GM19099 (cell line): ENCODE data around the gene PAM16.
A peak's percentile ranks its signal among the peaks of the same experiment; 100 is the strongest.

ENCODE experiments used
- POLR2A ChIP-seq: IDR thresholded peaks from 3 replicates; pipeline ENCODE4 v1.6.1; 2011; ENCODE audit warnings: low read depth; ENCODE audit not compliant: insufficient read length; ENCODE audit errors: extremely low read depth

The PAM16 gene

GRCh38 chr16:4315186-4316107 lies 35.7 kb downstream of the PAM16 start, which contains the start of gene GLIS2:
Gene GLIS2 (plus strand): TSS chr16:4316067. CDS start chr16:4332281, 16,214 bp downstream.
- TF ChIP-seq POLR2A, result no peak

DNA sequence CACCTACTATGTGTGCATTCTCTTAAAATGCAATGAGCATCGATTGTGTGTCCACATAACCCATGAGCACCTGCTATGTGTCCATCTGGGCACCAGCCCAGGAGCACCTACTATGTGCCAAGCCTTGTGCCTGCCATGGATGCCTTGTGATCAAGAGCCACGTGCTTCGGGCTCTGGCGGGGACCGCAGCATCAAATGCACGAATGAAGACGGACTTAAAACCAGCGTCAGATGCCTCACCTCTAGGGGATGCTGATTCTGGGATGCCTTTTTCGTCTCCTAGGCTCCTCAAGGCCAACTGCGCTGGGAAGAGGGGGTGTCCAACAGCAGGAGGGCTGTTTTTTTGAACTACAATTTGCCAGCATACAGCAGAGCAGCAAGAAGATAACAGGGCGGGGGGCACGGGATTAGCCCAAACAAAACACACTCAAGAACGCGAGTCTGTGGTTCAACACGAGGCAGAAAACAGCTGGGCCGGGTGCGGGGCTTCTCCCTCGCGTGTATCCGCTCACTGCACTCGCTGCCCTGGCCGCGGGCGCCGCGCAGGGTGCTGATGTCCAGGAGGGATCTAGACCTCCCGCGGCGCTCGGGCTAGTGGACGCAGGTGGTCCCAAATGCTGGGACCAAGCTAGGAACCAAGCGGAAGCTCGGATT lies 36.5 kb downstream of the PAM16 start:
- TF ChIP-seq POLR2A, result peak; percentile 3

DNA sequence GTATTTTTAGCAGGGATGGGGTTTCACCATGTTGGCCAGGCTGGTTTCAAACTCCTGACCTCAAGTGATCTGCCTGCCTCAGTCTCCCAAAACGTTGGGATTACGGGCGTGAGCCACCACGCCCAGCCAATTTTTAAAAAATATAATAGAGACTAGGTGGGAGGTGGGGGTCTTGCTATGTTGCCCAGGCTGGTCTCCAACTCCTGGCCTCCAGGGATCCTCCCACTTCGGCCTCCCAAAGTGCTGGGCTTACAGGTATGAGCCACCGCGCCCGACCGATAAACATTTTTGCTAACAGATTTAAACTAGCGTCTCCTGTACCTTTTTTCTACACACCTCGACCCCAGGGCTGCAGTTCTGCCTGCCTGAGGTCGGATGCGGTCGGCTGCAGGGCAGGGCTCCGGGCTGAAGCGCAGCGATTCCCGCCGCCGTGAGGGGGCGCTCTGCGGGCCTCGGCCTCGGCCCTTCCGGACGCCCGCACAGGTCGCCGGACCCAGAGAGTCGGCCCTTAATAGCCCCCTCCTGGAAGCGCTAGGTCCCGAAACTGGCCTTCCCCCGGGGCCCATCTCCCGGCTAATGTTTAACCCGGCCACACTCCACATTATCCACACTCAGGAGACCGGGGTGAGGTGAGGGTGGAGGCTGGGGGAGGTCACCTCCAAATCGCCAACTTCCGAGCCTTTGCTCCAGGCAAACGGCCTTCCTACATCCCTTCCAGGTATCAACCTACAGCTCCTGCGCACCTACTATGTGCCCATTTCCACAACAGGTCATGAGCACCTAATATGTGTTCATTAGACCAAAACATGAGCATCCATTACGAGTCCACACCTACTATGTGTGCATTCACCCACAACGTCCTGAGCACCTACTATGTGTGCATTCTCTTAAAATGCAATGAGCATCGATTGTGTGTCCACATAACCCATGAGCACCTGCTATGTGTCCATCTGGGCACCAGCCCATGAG lies 37.3 kb downstream of the PAM16 start:
- TF ChIP-seq POLR2A, result peak; percentile 21

- TF ChIP-seq POLR2A, result no peak
These were observed 41.3 kb downstream of the PAM16 start for GRCh38 chr16:4309833-4310266.

GRCh38 chr16:4309102-4309832 lies 41.9 kb downstream of the PAM16 start:
- TF ChIP-seq POLR2A, result no peak

- peak; percentile 82 for TF ChIP-seq POLR2A
These were observed 43.7 kb downstream of the PAM16 start for GRCh38 chr16:4307215-4308037.

GRCh38 chr16:4306470-4307214 lies 44.5 kb downstream of the PAM16 start:
- TF ChIP-seq POLR2A, result peak; percentile 48

GRCh38 chr16:4303973-4304372 lies 47.1 kb downstream of the PAM16 start:
- TF ChIP-seq POLR2A, result no peak

DNA sequence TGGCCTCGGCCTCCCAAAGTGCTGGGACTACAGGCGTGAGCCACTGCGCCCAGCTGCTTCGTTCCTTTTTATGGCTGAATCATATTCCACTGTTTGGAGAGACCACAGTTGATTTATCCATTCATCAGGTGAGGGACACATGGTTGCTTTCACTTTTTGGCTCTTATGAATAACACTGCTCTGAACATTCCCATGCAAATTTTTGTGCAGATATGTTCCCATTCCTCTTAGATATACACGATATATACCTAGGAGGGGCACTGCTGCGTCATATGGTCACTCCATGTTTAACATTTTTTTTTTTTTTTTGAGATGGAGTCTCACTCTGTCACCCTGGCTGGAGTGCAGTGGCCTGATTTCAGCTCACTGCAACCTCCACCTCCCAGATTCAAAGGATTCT lies 49.2 kb downstream of the PAM16 start:
- TF ChIP-seq POLR2A, result no peak

GRCh38 chr16:4301177-4301576 lies 49.9 kb downstream of the PAM16 start:
- no peak for TF ChIP-seq POLR2A

GRCh38 chr16:4298761-4299522 lies 52.2 kb downstream of the PAM16 start:
- no peak for TF ChIP-seq POLR2A

- no peak for TF ChIP-seq POLR2A
These were observed 53.6 kb downstream of the PAM16 start for GRCh38 chr16:4297480-4297879.
